Tibial nerve (tissue), 4 donors: ENCODE measurements around the gene ZFYVE9. TPM values are rescaled to one million over a fixed set of nuclear protein-coding genes. Genes with fewer than 3 reads are reported as not detected.
A peak's percentile ranks its signal among the peaks of the same experiment; 100 is the strongest.

ENCODE experiments used
- DNase-seq, 2 donors: peaks; one replicate each; pipeline ENCODE4 v3.0.0-alpha.2; 2019; ENCODE audit warnings: low spot score in 2 of 2
- H3K27ac ChIP-seq, 4 donors: fragments of 200-600 bp; sonication (generic) in 3 of 4; one replicate each; pipeline ENCODE4 v1.5.1; 2017 to 2019; ENCODE audit warnings: mild to moderate bottlenecking in 1 of 4
- H3K27me3 ChIP-seq, 2 donors: fragments of 200-600 bp; sonication (generic) in 1 of 2; one replicate each; pipeline versions ENCODE4 v1.5.1 to v1.6.0; 2017 to 2019
- H3K36me3 ChIP-seq, 3 donors: fragments of 200-600 bp; sonication (generic); one replicate each; pipeline ENCODE4 v1.5.1; 2018 to 2019
- H3K4me1 ChIP-seq, 4 donors: fragments of 200-600 bp; sonication (generic) in 3 of 4; one replicate each; pipeline ENCODE4 v1.5.1; 2017 to 2019
- H3K4me3 ChIP-seq, 4 donors: fragments of 200-600 bp; sonication (generic) in 3 of 4; one replicate each; pipeline ENCODE4 v1.5.1; 2017 to 2019; ENCODE audit warnings: mild to moderate bottlenecking in 1 of 4, moderate library complexity in 1 of 4
- H3K9me3 ChIP-seq, 4 donors: fragments of 200-600 bp; sonication (generic) in 3 of 4; one replicate each; pipeline ENCODE4 v1.5.1; 2017 to 2019
- CTCF ChIP-seq, 5 experiments: fragments of 200-600 bp in 3 of 5; fragments of 450-650 bp in 2 of 5; sonication (generic) in 3 of 5; IDR thresholded peaks; one replicate each; pipeline ENCODE4 v1.5.1; 2016 to 2019; ENCODE audit warnings: antibody characterized with exemption in 5 of 5, mild to moderate bottlenecking in 3 of 5, moderate library complexity in 2 of 5
- EP300 ChIP-seq, 2 donors: sonication (generic); formaldehyde crosslinking; IDR thresholded peaks; one replicate each; pipeline ENCODE4 v1.6.1; 2017; ENCODE audit warnings: antibody characterized with exemption in 2 of 2, mild to moderate bottlenecking in 1 of 2
- POLR2A ChIP-seq, 2 donors: fragments of 450-650 bp; IDR thresholded peaks; one replicate each; pipeline ENCODE4 v1.6.1; 2017; ENCODE audit warnings: antibody characterized with exemption in 2 of 2, mild to moderate bottlenecking in 2 of 2, moderate library complexity in 2 of 2
- WGBS, 2 donors: methylation state at CpG; one replicate each; pipeline ENCODE4 v1.1.5; 2018; 5-methylcytosine and 5-hydroxymethylcytosine counted together
- total RNA-seq, 4 donors: library from RNA; depleted of rRNA; stranded (reverse); fragments of >200 nt; gene quantifications; one replicate each; pipeline ENCODE4 v1.1.0, GENCODE V29; 2016

The ZFYVE9 gene
- total RNA-seq, 4 donors from 2014 or later, result 29.1 to 39.6 (median 35.0) TPM

- Histone ChIP-seq H3K36me3 (peaks cover 0 to 55% (median 0%) of the 10 kb centered on the region in 3 donors), H3K27me3 (no peaks in the 10 kb centered on the region), H3K4me3 (no peak overlapping the region), H3K27ac (peak overlapping the region in 3 of 4 donors; percentile 24 to 68 (median 61)), H3K4me1 (peaks cover 0 to 11% (median 2%) of the 10 kb centered on the region in 4 donors), H3K9me3 (no peaks in the 10 kb centered on the region)
- peak in 3 of 5 experiments; percentile 13 to 25 (median 13) for TF ChIP-seq CTCF (IDR thresholded peaks at IDR 0.05)
- no peak for TF ChIP-seq POLR2A (IDR thresholded peaks at IDR 0.05)
- whole genome bisulfite sequencing, 2 donors, result 22 to 27% methylated on average over 8 of the region's 8 CpGs
- no peak for DNase-seq
These were observed 206.9 kb downstream of the ZFYVE9 start for GRCh38 chr1:52348704-52349300.

- Histone ChIP-seq H3K9me3 (no peaks in the 10 kb centered on the region), H3K36me3 (peaks cover 6 to 60% (median 27%) of the 10 kb centered on the region in 3 donors)
- WGBS, 2 donors, result 57 to 75% methylated on average over 7 of the region's 7 CpGs
These were observed 210.8 kb downstream of the ZFYVE9 start for GRCh38 chr1:52352690-52353089.

GRCh38 chr1:52355436-52355835 lies 213.5 kb downstream of the ZFYVE9 start:
- Histone ChIP-seq H3K36me3 (peaks cover 16 to 87% (median 51%) of the 10 kb centered on the region in 3 donors), H3K4me3 (no peak overlapping the region), H3K27me3 (no peaks in the 10 kb centered on the region), H3K27ac (no peak overlapping the region), H3K4me1 (peaks cover 0 to 11% (median 2%) of the 10 kb centered on the region in 4 donors), H3K9me3 (no peaks in the 10 kb centered on the region)
- no peak for TF ChIP-seq EP300 (IDR thresholded peaks at IDR 0.05)
- no peak for DNase-seq
- WGBS, 2 donors, result 90 to 93% methylated on average over 8 of the region's 8 CpGs

More at GRCh38 chr1:52352690-52353089, 210.8 kb downstream of the ZFYVE9 start:
- Histone ChIP-seq H3K27me3 (no peaks in the 10 kb centered on the region), H3K4me3 (no peak overlapping the region), H3K27ac (peak overlapping the region; percentile 64 to 90 (median 84)), H3K4me1 (peaks cover 0 to 11% (median 2%) of the 10 kb centered on the region in 4 donors)
- no peak for DNase-seq
- TF ChIP-seq CTCF (IDR thresholded peaks at IDR 0.05), result no peak
- TF ChIP-seq POLR2A (IDR thresholded peaks at IDR 0.05), result no peak
- no peak for TF ChIP-seq EP300 (IDR thresholded peaks at IDR 0.05)

- H3K4me1 ChIP-seq, result peaks cover 0 to 14% (median 2%) of the 10 kb centered on the region in 4 donors
- H3K4me3 ChIP-seq, result no peak overlapping the region
- no peak for TF ChIP-seq CTCF (IDR thresholded peaks at IDR 0.05)
- TF ChIP-seq EP300 (IDR thresholded peaks at IDR 0.05), result no peak
- no peak for TF ChIP-seq POLR2A (IDR thresholded peaks at IDR 0.05)
- no peak overlapping the region for H3K27ac ChIP-seq
- 73 to 86% methylated on average over 10 to 11 of the region's 11 CpGs for WGBS, 2 donors
- no peaks in the 10 kb centered on the region for H3K27me3 ChIP-seq
- H3K36me3 ChIP-seq, result peaks cover 16 to 92% (median 53%) of the 10 kb centered on the region in 3 donors
- no peak for DNase-seq
- no peaks in the 10 kb centered on the region for H3K9me3 ChIP-seq
These were observed 214.1 kb downstream of the ZFYVE9 start for GRCh38 chr1:52355847-52356505.

- H3K36me3 ChIP-seq, result peaks cover 16 to 97% (median 57%) of the 10 kb centered on the region in 3 donors
- H3K27me3 ChIP-seq, result no peaks in the 10 kb centered on the region
- TF ChIP-seq POLR2A (IDR thresholded peaks at IDR 0.05) (no peak), CTCF (IDR thresholded peaks at IDR 0.05) (no peak), EP300 (IDR thresholded peaks at IDR 0.05) (no peak)
- no peaks in the 10 kb centered on the region for H3K9me3 ChIP-seq
- no peak overlapping the region for H3K27ac ChIP-seq
- no peak overlapping the region for H3K4me3 ChIP-seq
- WGBS, 2 donors, result 85 to 90% methylated on average over 8 of the region's 8 CpGs
- H3K4me1 ChIP-seq, result peaks cover 0 to 13% (median 2%) of the 10 kb centered on the region in 4 donors
- no peak for DNase-seq
These were observed 215.0 kb downstream of the ZFYVE9 start for GRCh38 chr1:52356818-52357355.
